GM13977 (cell line): ENCODE data around the gene MAGEB3.

Experiments used
- DNase-seq: peaks from one replicate; pipeline ENCODE4 v3.0.0; 2012; ENCODE audit warnings: low spot score
- CTCF ChIP-seq: IDR thresholded peaks from 2 replicates; pipeline ENCODE4 v1.5.1; 2012; ENCODE audit warnings: mild to moderate bottlenecking, control low read depth; ENCODE audit not compliant: insufficient read depth; ENCODE audit errors: extremely low read depth, missing control alignments
- in situ Hi-C: fragments of 300-500 bp; cut with MboI; formaldehyde crosslinking; loops from one replicate; pipeline ENCODE4 v1.12.0; 2022; ENCODE audit warnings: low sequenced_read_pairs, low pct_unique_long_range_greater_than_20kb, mixed read lengths, inconsistent platforms; ENCODE audit not compliant: unreplicated experiment

The MAGEB3 gene

GRCh38 chrX:30241724-30242415 lies 11.4 kb downstream of the MAGEB3 start, which contains the start of gene MAGEB4:
Gene MAGEB4, plus strand, starts transcription at chrX:30242000. Its CDS starts 136 bp downstream, at chrX:30242136.
- no peak for DNase-seq

GRCh38 chrX:30246769-30247489 lies 16.5 kb downstream of the MAGEB3 start, which contains the start of gene MAGEB1:
Gene MAGEB1, plus strand, starts transcription at chrX:30247146. Its CDS starts 3,348 bp downstream, at chrX:30250494.
- DNase-seq, result no peak
- in situ Hi-C loops, result no loop called here
- TF ChIP-seq CTCF, result no peak

More at GRCh38 chrX:30241724-30242415, 11.4 kb downstream of the MAGEB3 start, which contains the start of gene MAGEB4:
- TF ChIP-seq CTCF, result no peak
- in situ Hi-C loops, result no loop called here

GRCh38 chrX:30248854-30249253 lies 18.4 kb downstream of the MAGEB3 start:
- in situ Hi-C loops, result no loop called here

GRCh38 chrX:30253257-30253656 lies 22.8 kb downstream of the MAGEB3 start:
- in situ Hi-C loops, result no loop called here
- TF ChIP-seq CTCF, result no peak
- DNase-seq, result no peak

More at GRCh38 chrX:30248854-30249253, 18.4 kb downstream of the MAGEB3 start:
- DNase-seq, result peak; percentile 22
- no peak for TF ChIP-seq CTCF

GRCh38 chrX:30259927-30260326 lies 29.5 kb downstream of the MAGEB3 start:
- in situ Hi-C loops, result no loop called here
- TF ChIP-seq CTCF, result no peak
- no peak for DNase-seq

GRCh38 chrX:30261012-30261411 lies 30.6 kb downstream of the MAGEB3 start:
- in situ Hi-C loops, result no loop called here
- TF ChIP-seq CTCF, result no peak
- DNase-seq, result no peak
